A673 (cell line): Measurements from ENCODE around the gene RAB7B. TPM values are rescaled to one million over a fixed set of nuclear protein-coding genes. Genes with fewer than 3 reads are reported as not detected.
A peak's percentile ranks its signal among the peaks of the same experiment; 100 is the strongest.

Experiments used
- BruUV-seq: library from RNA; stranded (reverse); fragments of 400-500 nt; replicated peaks from 2 replicates; lab custom pipeline; 2021; lab: Mats Ljungman, UMichigan
- CTCF ChIA-PET: fragments of 300-600 bp; sonication (Branson Sonifier 250); formaldehyde crosslinking; loops from one replicate; lab custom pipeline; 2022; ENCODE audit warnings: antibody characterized with exemption; lab: Charles Lee
- POLR2A ChIA-PET: fragments of 300-600 bp; sonication (Branson Sonifier 250); formaldehyde crosslinking; loops from one replicate; lab custom pipeline; 2022; ENCODE audit warnings: antibody characterized with exemption; ENCODE audit not compliant: low non-redundant PET; lab: Charles Lee
- DNase-seq: peaks from one replicate; pipeline ENCODE4 v3.0.0-alpha.2; 2015; ENCODE audit warnings: low spot score
- H3K27ac ChIP-seq: fragments of 200-600 bp; sonication (generic); 2 replicates; pipeline ENCODE4 v1.5.1; 2016; ENCODE audit warnings: mixed run types, low read depth, mild to moderate bottlenecking, mixed read lengths, antibody characterized with exemption, low read length; ENCODE audit not compliant: poor library complexity, severe bottlenecking
- H3K27me3 ChIP-seq: fragments of 200-600 bp; sonication (generic); replicated peaks from 2 replicates; pipeline ENCODE4 v1.6.1; 2017; ENCODE audit warnings: mixed run types, low read depth, mild to moderate bottlenecking, mixed read lengths, antibody characterized with exemption, low read length; ENCODE audit not compliant: insufficient read depth, poor library complexity
- H3K36me3 ChIP-seq: fragments of 200-600 bp; sonication (generic); 2 replicates; pipeline ENCODE4 v1.6.1; 2016; ENCODE audit warnings: mixed run types, mild to moderate bottlenecking, mixed read lengths, antibody characterized with exemption, low read length; ENCODE audit not compliant: insufficient read depth, poor library complexity, severe bottlenecking
- H3K4me1 ChIP-seq: fragments of 200-600 bp; sonication (generic); 2 replicates; pipeline ENCODE4 v1.6.1; 2017; ENCODE audit warnings: mixed run types, mild to moderate bottlenecking, mixed read lengths, antibody characterized with exemption, low read length; ENCODE audit not compliant: insufficient read depth, poor library complexity, severe bottlenecking
- H3K4me3 ChIP-seq: fragments of 200-600 bp; sonication (generic); 2 replicates; pipeline ENCODE4 v1.5.1; 2016; ENCODE audit warnings: low read depth, mixed run types, mild to moderate bottlenecking, mixed read lengths, low read length; ENCODE audit not compliant: poor library complexity, severe bottlenecking
- H3K9me3 ChIP-seq: fragments of 200-600 bp; sonication (generic); 2 replicates; pipeline ENCODE4 v1.6.1; 2016; ENCODE audit warnings: mixed run types, low read depth, mild to moderate bottlenecking, mixed read lengths, antibody characterized with exemption, low read length; ENCODE audit not compliant: poor library complexity, severe bottlenecking
- EZH2 ChIP-seq: fragments of 200-600 bp; sonication (generic); IDR thresholded peaks from 2 replicates; pipeline ENCODE4 v1.6.1; 2017; ENCODE audit warnings: borderline replicate concordance, low read depth, mild to moderate bottlenecking, mixed read lengths, antibody characterized with exemption, low read length; ENCODE audit not compliant: poor library complexity, severe bottlenecking
- intact Hi-C: fragments of 100-400 bp; cut with micrococcal nuclease; formaldehyde crosslinking; loops from one replicate; pipeline ENCODE4 v1.10.0; 2022; ENCODE audit not compliant: unreplicated experiment
- total RNA-seq: library from RNA; stranded (reverse); gene quantifications from 2 replicates; pipeline ENCODE4 v1.2.3, GENCODE V29; 2021
- TF ChIP-seq, protein P1 (sequence below): fragments of 300-800, 200-600 bp; sonication (generic); conservative IDR thresholded peaks from 2 replicates; pipeline ENCODE4 v1.5.1; 2017; ENCODE audit warnings: low read depth, mild to moderate bottlenecking, antibody characterized with exemption, low read length, moderate library complexity, mixed read lengths

RAB7B gene
- total RNA-seq, 1 experiment from 2014 or later: 0.11 TPM

DNA sequence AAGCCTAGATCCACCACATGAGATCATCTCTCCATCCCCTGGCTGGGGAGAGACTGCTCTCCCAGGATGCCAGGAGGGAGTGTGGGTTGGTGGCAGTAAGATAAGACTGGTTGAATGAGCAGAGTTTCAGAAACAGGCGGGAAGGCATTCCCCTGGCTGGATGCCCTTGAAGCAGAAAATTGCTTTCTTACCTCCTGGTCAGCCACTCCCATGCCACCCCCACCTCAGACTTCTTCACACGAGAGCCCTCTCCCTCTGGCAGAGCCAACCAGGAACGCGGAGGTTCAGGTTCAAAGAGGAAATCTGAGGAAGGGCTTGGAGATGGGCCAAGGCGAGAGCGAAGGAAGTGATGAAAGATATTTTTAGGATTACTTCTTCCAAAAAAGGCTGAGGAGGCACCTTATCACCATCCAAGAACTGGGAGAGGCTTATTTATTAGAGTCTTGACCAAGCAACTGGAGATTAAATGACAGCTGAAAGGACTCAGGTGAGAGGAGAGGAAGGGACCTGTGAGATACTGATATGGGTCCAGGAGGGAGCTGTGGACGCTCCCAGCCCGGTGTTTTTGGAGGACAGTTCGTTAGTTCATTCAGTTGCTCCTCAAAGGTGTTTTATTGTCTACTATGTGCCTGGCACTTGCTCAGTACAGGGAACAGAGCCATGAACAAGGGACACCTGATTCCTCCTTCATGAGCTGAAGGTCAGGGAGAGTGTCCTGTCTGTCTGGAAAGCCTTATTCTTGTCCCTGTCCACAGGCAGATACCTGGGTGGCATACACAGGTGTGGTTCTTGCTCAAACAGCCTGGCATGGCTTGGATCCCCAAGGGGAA is 41.0 kb downstream of the RAB7B start:
- intact Hi-C loops: no loop called here
- H3K27ac ChIP-seq: no peak overlapping the region
- CTCF ChIA-PET: interaction anchor here (0.9 to 1.2 kb wide), 2 partner anchors 15 kb away, joined by 4 read pairs; no protein-coding TSS in a partner anchor
- BruUV-seq: no TSS peak
- DNase-seq: peak; percentile 30
- H3K27me3 ChIP-seq: no peaks in the 10 kb centered on the region
- POLR2A ChIA-PET: no interaction called here
- H3K4me1 ChIP-seq: peaks cover 14% of the 10 kb centered on the region
- H3K4me3 ChIP-seq: no peak overlapping the region
- H3K9me3 ChIP-seq: no peaks in the 10 kb centered on the region
- no peaks in the 10 kb centered on the region for H3K36me3 ChIP-seq
- TF ChIP-seq EZH2: no peak
- TF ChIP-seq, protein P1, sequence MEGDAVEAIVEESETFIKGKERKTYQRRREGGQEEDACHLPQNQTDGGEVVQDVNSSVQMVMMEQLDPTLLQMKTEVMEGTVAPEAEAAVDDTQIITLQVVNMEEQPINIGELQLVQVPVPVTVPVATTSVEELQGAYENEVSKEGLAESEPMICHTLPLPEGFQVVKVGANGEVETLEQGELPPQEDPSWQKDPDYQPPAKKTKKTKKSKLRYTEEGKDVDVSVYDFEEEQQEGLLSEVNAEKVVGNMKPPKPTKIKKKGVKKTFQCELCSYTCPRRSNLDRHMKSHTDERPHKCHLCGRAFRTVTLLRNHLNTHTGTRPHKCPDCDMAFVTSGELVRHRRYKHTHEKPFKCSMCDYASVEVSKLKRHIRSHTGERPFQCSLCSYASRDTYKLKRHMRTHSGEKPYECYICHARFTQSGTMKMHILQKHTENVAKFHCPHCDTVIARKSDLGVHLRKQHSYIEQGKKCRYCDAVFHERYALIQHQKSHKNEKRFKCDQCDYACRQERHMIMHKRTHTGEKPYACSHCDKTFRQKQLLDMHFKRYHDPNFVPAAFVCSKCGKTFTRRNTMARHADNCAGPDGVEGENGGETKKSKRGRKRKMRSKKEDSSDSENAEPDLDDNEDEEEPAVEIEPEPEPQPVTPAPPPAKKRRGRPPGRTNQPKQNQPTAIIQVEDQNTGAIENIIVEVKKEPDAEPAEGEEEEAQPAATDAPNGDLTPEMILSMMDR: no peak

DNA sequence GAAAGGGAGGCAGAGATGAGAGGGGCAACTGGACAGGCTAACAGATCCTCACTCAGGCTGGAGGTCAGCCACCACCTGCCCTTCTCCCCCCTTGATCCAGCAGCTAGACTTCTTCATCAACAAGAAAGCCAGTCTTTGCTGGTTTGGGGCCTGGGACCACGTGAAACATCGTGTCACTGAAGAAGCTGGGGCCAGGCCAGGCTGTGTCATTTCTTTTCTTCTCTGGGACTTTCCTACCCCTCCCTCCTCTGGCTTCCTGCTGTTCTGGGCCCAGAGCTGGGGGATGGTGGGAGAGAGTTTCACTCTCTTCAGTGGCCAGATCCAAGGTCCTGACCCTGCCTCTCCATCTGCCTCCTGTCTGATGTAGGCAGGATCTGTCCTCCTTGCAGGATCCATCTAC is 41.8 kb downstream of the RAB7B start:
- no peak for TF ChIP-seq EZH2
- TF ChIP-seq, protein P1: no peak
- DNase-seq: no peak
- peaks cover 2% of the 10 kb centered on the region for H3K27me3 ChIP-seq
- H3K27ac ChIP-seq: no peak overlapping the region
- peaks cover 14% of the 10 kb centered on the region for H3K4me1 ChIP-seq
- no TSS peak for BruUV-seq
- H3K36me3 ChIP-seq: no peaks in the 10 kb centered on the region
- H3K4me3 ChIP-seq: no peak overlapping the region
- POLR2A ChIA-PET: no interaction called here
- no peaks in the 10 kb centered on the region for H3K9me3 ChIP-seq
- intact Hi-C loops: no loop called here
- CTCF ChIA-PET: interaction anchor here (1.2 kb wide), 1 partner anchor 16 kb away, joined by 4 read pairs; no protein-coding TSS in a partner anchor

DNA sequence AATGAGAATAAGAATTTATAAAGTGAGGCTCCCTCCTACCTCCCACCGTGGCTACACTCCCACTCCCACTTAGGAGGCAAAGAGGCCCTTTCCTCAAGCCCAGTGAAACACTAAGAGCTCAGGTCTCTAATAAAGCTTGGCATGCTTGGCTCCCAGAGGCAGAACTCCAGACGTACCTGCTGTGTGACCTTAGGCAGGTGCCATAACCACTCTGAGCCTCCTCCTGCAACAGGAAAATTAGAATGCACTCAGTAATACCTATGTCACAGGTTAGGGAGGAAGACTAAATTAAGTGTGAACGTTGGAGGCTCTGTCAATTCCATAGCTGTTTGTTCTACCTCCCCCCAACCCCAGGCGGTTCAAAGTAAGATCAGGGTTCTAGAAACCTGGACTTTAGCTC is 43.4 kb downstream of the RAB7B start:
- no peak for TF ChIP-seq EZH2
- TF ChIP-seq, protein P1: no peak
- Histone ChIP-seq H3K9me3 (no peaks in the 10 kb centered on the region), H3K27ac (no peak overlapping the region), H3K36me3 (no peaks in the 10 kb centered on the region), H3K4me3 (no peak overlapping the region), H3K27me3 (peaks cover 4% of the 10 kb centered on the region), H3K4me1 (peaks cover 14% of the 10 kb centered on the region)
- CTCF ChIA-PET: interaction anchor here (1.6 kb wide), 1 partner anchor 18 kb away, joined by 5 read pairs; no protein-coding TSS in a partner anchor
- no peak for DNase-seq
- BruUV-seq: no TSS peak
- POLR2A ChIA-PET: interaction anchor here (0.6 kb wide), 1 partner anchor 10 kb away, joined by 5 read pairs; no protein-coding TSS in a partner anchor
- intact Hi-C loops: no loop called here
